Parathyroid adenoma (tissue), 2 donors: ENCODE data around the gene ZNF681.

ENCODE experiments used
- H2AFZ ChIP-seq: fragments of 300-600 bp; sonication (generic); one replicate; pipeline ENCODE4 v1.7.0; 2017; ENCODE audit warnings: antibody characterized with exemption, mild to moderate bottlenecking
- H3K27ac ChIP-seq: fragments of 300-600 bp; sonication (generic); one replicate; pipeline ENCODE4 v1.7.0; 2017
- H3K27me3 ChIP-seq: fragments of 300-600 bp; sonication (generic); one replicate; pipeline ENCODE4 v1.7.0; 2017; ENCODE audit warnings: low read length; ENCODE audit not compliant: control insufficient read depth, insufficient read depth
- H3K36me3 ChIP-seq: fragments of 300-600 bp; sonication (generic); one replicate; pipeline ENCODE4 v1.7.0; 2017; ENCODE audit warnings: low read length; ENCODE audit not compliant: control insufficient read depth, insufficient read depth
- H3K4me1 ChIP-seq: fragments of 300-600 bp; sonication (generic); one replicate; pipeline ENCODE4 v1.7.0; 2017; ENCODE audit warnings: control low read depth
- H3K4me2 ChIP-seq: fragments of 300-600 bp; sonication (generic); one replicate; pipeline ENCODE4 v1.7.0; 2017; ENCODE audit warnings: low read length
- H3K4me3 ChIP-seq: fragments of 300-600 bp; sonication (generic); one replicate; pipeline ENCODE4 v1.7.0; 2017; ENCODE audit warnings: low read depth, low read length
- H3K79me2 ChIP-seq: fragments of 300-600 bp; sonication (generic); one replicate; pipeline ENCODE4 v1.7.0; 2017; ENCODE audit warnings: control low read depth
- H3K9ac ChIP-seq: fragments of 300-600 bp; sonication (generic); one replicate; pipeline ENCODE4 v1.7.0; 2017; ENCODE audit warnings: mild to moderate bottlenecking
- H3K9me3 ChIP-seq: fragments of 300-600 bp; sonication (generic); one replicate; pipeline ENCODE4 v1.7.0; 2017; ENCODE audit warnings: low read length; ENCODE audit not compliant: control insufficient read depth
- CTCF ChIP-seq: fragments of 300-600 bp; sonication (generic); IDR thresholded peaks from one replicate; pipeline ENCODE4 v1.7.0; 2017; ENCODE audit warnings: antibody characterized with exemption, mild to moderate bottlenecking
- donor health status: primary hyperparathyroidism.

Gene ZNF681

GRCh38 chr19:23758187-23759074 lies at the start of gene ZNF681:
Gene ZNF681, minus strand, starts transcription at chr19:23758891. Its CDS starts 142 bp downstream, at chr19:23758749.
- Histone ChIP-seq H2AFZ (peak within 1 kb of the TSS; percentile 78), H3K79me2 (peaks cover 3% of the 10 kb centered on the region), H3K36me3 (no peaks in the 10 kb centered on the region), H3K27ac (peak within 1 kb of the TSS; percentile 43), H3K9me3 (no peaks in the 10 kb centered on the region), H3K27me3 (no peaks in the 10 kb centered on the region), H3K4me3 (peak within 1 kb of the TSS; percentile 77), H3K4me1 (no peaks in the 10 kb centered on the region), H3K4me2 (peak within 1 kb of the TSS; percentile 98), H3K9ac (no peak within 1 kb of the TSS)
- no peak for TF ChIP-seq CTCF

- no peak overlapping the region for H3K4me2 ChIP-seq
- no peak for TF ChIP-seq CTCF
- no peaks in the 10 kb centered on the region for H3K27me3 ChIP-seq
Measured at GRCh38 chr19:23804676-23805075, 46.0 kb upstream of the ZNF681 start.

GRCh38 chr19:23802290-23802689 lies 43.6 kb upstream of the ZNF681 start:
- Histone ChIP-seq H3K27ac (no peak overlapping the region), H3K27me3 (no peaks in the 10 kb centered on the region), H3K36me3 (no peaks in the 10 kb centered on the region), H3K9ac (no peak overlapping the region), H3K4me2 (peak overlapping the region; percentile 17), H3K4me3 (no peak overlapping the region), H3K4me1 (peaks cover 6% of the 10 kb centered on the region), H3K79me2 (no peaks in the 10 kb centered on the region), H2AFZ (no peak overlapping the region), H3K9me3 (no peaks in the 10 kb centered on the region)
- TF ChIP-seq CTCF = no peak

More at GRCh38 chr19:23804676-23805075, 46.0 kb upstream of the ZNF681 start:
- Histone ChIP-seq H3K9me3 (no peaks in the 10 kb centered on the region), H3K36me3 (no peaks in the 10 kb centered on the region), H3K27ac (no peak overlapping the region), H3K4me3 (no peak overlapping the region), H3K79me2 (no peaks in the 10 kb centered on the region), H2AFZ (no peak overlapping the region), H3K4me1 (peaks cover 6% of the 10 kb centered on the region), H3K9ac (no peak overlapping the region)

GRCh38 chr19:23801803-23802202 lies 43.1 kb upstream of the ZNF681 start:
- no peaks in the 10 kb centered on the region for H3K9me3 ChIP-seq
- no peak overlapping the region for H2AFZ ChIP-seq
- H3K27me3 ChIP-seq = no peaks in the 10 kb centered on the region
- TF ChIP-seq CTCF = no peak
- peak overlapping the region; percentile 17 for H3K4me2 ChIP-seq
- no peak overlapping the region for H3K4me3 ChIP-seq
- peaks cover 6% of the 10 kb centered on the region for H3K4me1 ChIP-seq
- H3K36me3 ChIP-seq = no peaks in the 10 kb centered on the region
- H3K27ac ChIP-seq = no peak overlapping the region
- H3K79me2 ChIP-seq = no peaks in the 10 kb centered on the region
- no peak overlapping the region for H3K9ac ChIP-seq
